Psoas muscle (tissue), 8 donors: ENCODE results near the gene PCDH1. TPM values are rescaled to one million over a fixed set of nuclear protein-coding genes. Genes with fewer than 3 reads are reported as not detected.

Experiments
- ATAC-seq, 4 donors: fragments of 200-7000 bp; cut with Tn5 transposase; one replicate each; pipeline ENCODE4 v1.9.1; 2020; ENCODE audit warnings: moderate library complexity in 3 of 4, mild to moderate bottlenecking in 2 of 4
- DNase-seq, 2 donors: peaks; one replicate each; pipeline ENCODE4 v3.0.0-alpha.2; 2020
- H3K27ac ChIP-seq: fragments of 200-600 bp; one replicate; pipeline ENCODE4 v1.8.0; 2022
- H3K27me3 ChIP-seq, 3 donors: fragments of 200-600 bp in 1 of 3; one replicate each; pipeline versions ENCODE4 v1.6.1 to v1.8.0; 2013 to 2022; ENCODE audit warnings: low read length in 2 of 3, mild to moderate bottlenecking in 2 of 3, moderate library complexity in 1 of 3; ENCODE audit not compliant: insufficient read depth in 3 of 3
- H3K36me3 ChIP-seq, 2 donors: fragments of 200-600 bp in 1 of 2; one replicate each; pipeline versions ENCODE4 v1.6.1 to v1.8.0; 2013 to 2022; ENCODE audit warnings: low read depth in 1 of 2, mild to moderate bottlenecking in 1 of 2, moderate library complexity in 1 of 2; ENCODE audit not compliant: insufficient read depth in 1 of 2
- H3K4me1 ChIP-seq: fragments of 200-600 bp; one replicate; pipeline ENCODE4 v1.8.0; 2022
- H3K4me3 ChIP-seq: fragments of 200-600 bp; one replicate; pipeline ENCODE4 v1.8.0; 2022; ENCODE audit warnings: mild to moderate bottlenecking
- H3K9me3 ChIP-seq: fragments of 200-600 bp; one replicate; pipeline ENCODE4 v1.8.0; 2022
- CTCF ChIP-seq: fragments of 200-600 bp; IDR thresholded peaks from one replicate; pipeline ENCODE4 v1.8.0; 2022; ENCODE audit warnings: antibody characterized with exemption
- WGBS, 3 donors: extraction: QIAGEN DNeasy Blood & Tissue Kit; methylation state at CpG; one replicate each; pipeline versions ENCODE4 v1.1.6 to v1.1.7; 2013; 5-methylcytosine and 5-hydroxymethylcytosine counted together
- intact Hi-C, 2 donors: fragments of 100-400 bp; cut with DNase I; formaldehyde crosslinking; loops; one replicate each; pipeline versions ENCODE4 v1.11.0 to v1.14.2; 2022
- polyA plus RNA-seq, 3 donors: library from polyadenylated mRNA; stranded (reverse); fragments of 200-250 nt; gene quantifications; one replicate each; pipeline ENCODE4 v1.2.3, GENCODE V29; 2013
- total RNA-seq, 4 donors: library from RNA; stranded (reverse); fragmentation: NEBNext Ultra II Directional in 2 of 4; extraction: Animal tissue kit (Norgen Biotek cat#: 25700) in 2 of 4; gene quantifications; one replicate each; pipeline versions ENCODE4 v1.2.1 to v1.2.4, GENCODE V29; 2021 to 2023
- donor health status: healthy with polysubstance abuse.
- donor health status: DM: no; HTN: no; CAD: no; lungs with moderate emphysema.
- donor health status: Bipolar disorder and iron deficiency.
- donor health status: healthy.
- donor health status: DM: yes; HTN: yes; CAD: no.
- donor health status: DM: no; HTN: no; CAD: no.
- donor health status: DM: no; HTN: no; CAD: no.
- donor health status: DM: yes; HTN: yes; CAD: no.

Gene PCDH1
- total and polyA plus RNA-seq, 7 donors: 4.2 to 17.4 (median 10.1) TPM

DNA sequence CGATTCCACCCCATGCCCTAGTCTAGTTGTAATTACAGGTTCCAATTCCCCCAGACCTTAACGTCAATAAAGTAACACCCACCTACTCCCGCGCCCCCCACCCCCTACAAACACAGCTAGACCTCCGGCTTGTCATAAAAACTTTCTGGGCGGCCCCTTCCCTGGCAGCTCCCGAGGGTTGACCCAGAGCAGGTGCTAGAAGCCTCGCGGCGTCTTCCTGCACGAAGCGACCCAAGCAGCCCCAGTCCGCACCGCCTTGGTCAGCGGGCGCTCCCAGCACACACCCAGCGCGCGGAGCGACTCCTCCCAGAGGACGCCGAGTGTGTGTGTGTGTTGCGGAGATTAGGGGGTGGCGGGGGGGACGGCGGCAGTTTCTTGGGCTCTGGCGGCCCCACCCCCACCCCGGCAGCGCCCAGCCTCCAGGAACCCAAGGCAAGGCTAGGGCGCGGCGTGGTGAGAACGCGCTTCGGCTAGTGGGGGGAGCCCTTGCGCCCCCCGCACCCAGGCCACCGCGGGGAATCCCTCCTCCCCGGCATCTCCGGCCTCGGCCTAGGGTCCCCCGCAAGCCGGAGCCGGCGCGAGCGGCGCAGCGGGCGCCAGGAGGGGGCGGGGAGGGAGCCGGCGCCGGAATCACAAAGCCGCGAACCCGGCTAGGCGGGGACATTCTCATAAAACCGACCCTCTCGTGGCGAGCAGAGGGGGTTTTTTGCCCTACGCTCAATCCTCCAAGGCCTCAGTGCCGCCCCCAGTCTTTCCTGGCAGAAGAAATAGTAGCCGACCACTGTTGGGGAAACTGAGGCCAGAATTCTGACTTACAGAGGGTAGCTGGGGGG lies 2.2 kb downstream of the PCDH1 start:
- intact Hi-C loops: loop anchor here in 1 of 2 donors (5.0 kb wide), 2 partner anchors 86 to 114 kb away; no protein-coding TSS in a partner anchor
- DNase-seq (no peak), ATAC-seq (no peak)
- no peaks in the 10 kb centered on the region for H3K9me3 ChIP-seq
- peak overlapping the region; percentile 71 for H3K4me3 ChIP-seq
- peaks cover 20% of the 10 kb centered on the region for H3K4me1 ChIP-seq
- H3K36me3 ChIP-seq: no peaks in the 10 kb centered on the region
- WGBS, 3 donors: 1 to 2% (median 1%) methylated on average over 46 to 65 of the region's 65 CpGs
- H3K27ac ChIP-seq: peak overlapping the region; percentile 21
- no peak for TF ChIP-seq CTCF
- peaks cover 0 to 50% (median 11%) of the 10 kb centered on the region in 3 donors for H3K27me3 ChIP-seq

DNA sequence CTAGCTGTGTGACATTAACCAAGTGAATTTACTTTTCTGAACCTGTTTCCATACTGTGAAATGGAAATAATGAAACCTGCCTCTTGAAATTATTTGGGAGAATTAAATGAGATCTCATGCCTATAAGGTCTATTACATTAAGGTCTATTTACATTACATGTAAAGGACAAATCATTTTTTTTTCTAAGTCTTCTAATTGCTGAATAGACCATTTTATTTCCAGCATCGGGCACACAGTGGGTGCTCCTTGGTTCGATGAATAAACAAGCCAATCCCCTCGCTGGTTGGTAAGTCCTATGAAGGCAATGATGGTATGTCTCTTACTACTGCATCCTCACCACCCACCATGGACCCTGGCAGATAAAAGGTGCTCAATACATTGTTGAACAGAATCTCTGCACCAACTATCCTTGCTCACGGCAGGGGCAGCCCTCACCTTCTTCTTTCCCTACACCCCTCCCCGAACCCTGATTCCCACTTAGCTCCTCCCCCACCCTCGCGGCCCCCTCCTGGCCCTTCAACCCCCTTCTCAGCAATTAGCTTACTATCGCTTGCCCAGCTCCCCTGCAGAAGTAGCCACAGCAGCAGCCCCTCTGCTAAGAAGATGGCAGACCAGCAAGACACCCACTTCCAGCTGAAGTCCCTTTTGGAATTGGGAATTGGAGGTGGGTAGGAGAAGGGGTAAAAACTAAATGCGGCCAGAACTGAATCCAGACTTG lies 3.0 kb downstream of the PCDH1 start:
- no peak for TF ChIP-seq CTCF
- Histone ChIP-seq H3K36me3 (no peaks in the 10 kb centered on the region), H3K4me1 (peaks cover 20% of the 10 kb centered on the region), H3K9me3 (no peaks in the 10 kb centered on the region), H3K4me3 (peak overlapping the region; percentile 71), H3K27me3 (peaks cover 0 to 59% (median 11%) of the 10 kb centered on the region in 3 donors), H3K27ac (no peak overlapping the region)
- WGBS, 3 donors: 7 to 11% (median 8%) methylated on average over 9 of the region's 9 CpGs
- intact Hi-C loops: loop anchor here in 1 of 2 donors (5.0 kb wide), 2 partner anchors 87 to 113 kb away; no protein-coding TSS in a partner anchor
- no peak for ATAC-seq
- DNase-seq: no peak

DNA sequence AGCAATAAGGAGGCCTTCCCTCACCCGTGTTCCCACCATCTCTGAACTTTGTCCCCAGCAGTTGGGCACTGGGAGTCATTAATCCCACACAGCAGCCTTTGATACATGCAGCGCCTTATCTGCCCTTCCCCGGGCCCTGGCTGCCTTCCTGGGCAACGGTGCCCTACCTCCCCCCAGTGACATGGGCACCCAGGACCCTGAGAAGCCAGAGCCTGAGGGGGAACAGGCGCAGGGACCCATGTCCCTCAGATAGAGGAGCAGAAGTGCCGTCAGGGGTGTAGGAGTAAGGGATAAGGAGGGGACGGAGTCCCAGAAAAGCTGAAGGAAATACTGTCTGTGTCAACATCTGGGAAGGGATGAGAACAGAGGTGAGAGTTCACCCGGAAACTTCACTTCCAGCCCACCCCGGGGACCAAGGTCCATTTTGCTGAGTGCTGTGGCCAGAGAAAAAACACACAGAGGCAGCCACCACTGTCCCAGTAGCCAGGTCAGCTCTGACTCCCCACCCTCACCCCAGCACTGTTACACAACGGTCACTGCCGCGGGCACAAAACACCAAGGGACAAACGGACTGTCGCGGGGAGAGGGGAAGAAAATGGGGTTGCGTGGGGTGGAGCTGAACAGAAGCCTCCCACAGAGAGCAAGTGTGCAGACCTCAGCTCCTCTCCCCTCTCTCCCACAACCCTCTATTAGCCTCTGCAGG lies 3.8 kb downstream of the PCDH1 start:
- ATAC-seq (no peak), DNase-seq (no peak)
- Histone ChIP-seq H3K27ac (no peak overlapping the region), H3K27me3 (peaks cover 0 to 61% (median 11%) of the 10 kb centered on the region in 3 donors), H3K4me3 (peak overlapping the region; percentile 71), H3K4me1 (peaks cover 19% of the 10 kb centered on the region), H3K9me3 (no peaks in the 10 kb centered on the region), H3K36me3 (no peaks in the 10 kb centered on the region)
- intact Hi-C loops: no loop called here
- WGBS, 3 donors: 30 to 39% (median 34%) methylated on average over 16 of the region's 16 CpGs
- no peak for TF ChIP-seq CTCF

- no peak for DNase-seq
- no peak overlapping the region for H3K27ac ChIP-seq
- peaks cover 14% of the 10 kb centered on the region for H3K4me1 ChIP-seq
- intact Hi-C loops: no loop called here
- ATAC-seq: no peak
- WGBS, 3 donors: 53 to 69% (median 58%) methylated on average over 3 of the region's 3 CpGs
- H3K4me3 ChIP-seq: peak overlapping the region; percentile 71
- peaks cover 0 to 61% (median 11%) of the 10 kb centered on the region in 3 donors for H3K27me3 ChIP-seq
- H3K9me3 ChIP-seq: no peaks in the 10 kb centered on the region
- H3K36me3 ChIP-seq: no peaks in the 10 kb centered on the region
- TF ChIP-seq CTCF: no peak
Measured at GRCh38 chr5:141873933-141874261, 4.3 kb downstream of the PCDH1 start.
